Measurements from ENCODE around the gene FAM124A.

DNA sequence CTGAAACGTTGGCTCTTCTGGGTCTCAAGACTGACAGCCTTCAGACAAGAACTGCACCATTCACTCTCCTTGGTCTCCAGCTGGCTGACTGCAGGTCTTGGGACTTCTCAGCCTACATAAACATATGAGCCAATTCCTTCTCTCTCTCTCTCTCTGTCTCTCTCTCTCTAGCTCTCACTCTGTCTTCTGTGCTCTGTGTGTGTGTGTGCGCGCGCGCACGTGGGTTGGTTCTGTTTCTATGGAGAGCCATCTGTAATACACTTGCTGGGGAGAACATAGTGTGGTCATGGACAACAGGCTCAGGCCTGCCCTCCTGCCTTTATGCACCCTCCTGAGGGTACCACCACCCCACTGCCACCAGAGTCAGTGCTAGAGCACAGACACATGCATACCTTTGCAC is 103.6 kb downstream of the FAM124A start:
- TF ChIP-seq, protein P1, sequence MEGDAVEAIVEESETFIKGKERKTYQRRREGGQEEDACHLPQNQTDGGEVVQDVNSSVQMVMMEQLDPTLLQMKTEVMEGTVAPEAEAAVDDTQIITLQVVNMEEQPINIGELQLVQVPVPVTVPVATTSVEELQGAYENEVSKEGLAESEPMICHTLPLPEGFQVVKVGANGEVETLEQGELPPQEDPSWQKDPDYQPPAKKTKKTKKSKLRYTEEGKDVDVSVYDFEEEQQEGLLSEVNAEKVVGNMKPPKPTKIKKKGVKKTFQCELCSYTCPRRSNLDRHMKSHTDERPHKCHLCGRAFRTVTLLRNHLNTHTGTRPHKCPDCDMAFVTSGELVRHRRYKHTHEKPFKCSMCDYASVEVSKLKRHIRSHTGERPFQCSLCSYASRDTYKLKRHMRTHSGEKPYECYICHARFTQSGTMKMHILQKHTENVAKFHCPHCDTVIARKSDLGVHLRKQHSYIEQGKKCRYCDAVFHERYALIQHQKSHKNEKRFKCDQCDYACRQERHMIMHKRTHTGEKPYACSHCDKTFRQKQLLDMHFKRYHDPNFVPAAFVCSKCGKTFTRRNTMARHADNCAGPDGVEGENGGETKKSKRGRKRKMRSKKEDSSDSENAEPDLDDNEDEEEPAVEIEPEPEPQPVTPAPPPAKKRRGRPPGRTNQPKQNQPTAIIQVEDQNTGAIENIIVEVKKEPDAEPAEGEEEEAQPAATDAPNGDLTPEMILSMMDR (IDR thresholded peaks at IDR 0.05 in 2 of 3, conservative IDR thresholded peaks at IDR 0.05 in 1 of 3; ENCODE audit: borderline replicate concordance in 1 of 3, insufficient read depth in 1 of 3, low read depth in 2 of 3, low read length in 2 of 3): no peak
- TF ChIP-seq SIN3A (IDR thresholded peaks at IDR 0.05; ENCODE audit: low read depth): no peak
- TF ChIP-seq EZH2 (IDR thresholded peaks at IDR 0.05): no peak
- no peak for TF ChIP-seq SP1 (IDR thresholded peaks at IDR 0.05; ENCODE audit: low read depth)
- no peak for TF ChIP-seq POLR2A (IDR thresholded peaks at IDR 0.05; ENCODE audit: borderline replicate concordance, extremely low read depth, insufficient read depth, insufficient read length)
- no peak for TF ChIP-seq CBX3 (IDR thresholded peaks at IDR 0.05; ENCODE audit: low read depth)
- TF ChIP-seq MAX (IDR thresholded peaks at IDR 0.05): no peak
- TF ChIP-seq, protein P2, sequence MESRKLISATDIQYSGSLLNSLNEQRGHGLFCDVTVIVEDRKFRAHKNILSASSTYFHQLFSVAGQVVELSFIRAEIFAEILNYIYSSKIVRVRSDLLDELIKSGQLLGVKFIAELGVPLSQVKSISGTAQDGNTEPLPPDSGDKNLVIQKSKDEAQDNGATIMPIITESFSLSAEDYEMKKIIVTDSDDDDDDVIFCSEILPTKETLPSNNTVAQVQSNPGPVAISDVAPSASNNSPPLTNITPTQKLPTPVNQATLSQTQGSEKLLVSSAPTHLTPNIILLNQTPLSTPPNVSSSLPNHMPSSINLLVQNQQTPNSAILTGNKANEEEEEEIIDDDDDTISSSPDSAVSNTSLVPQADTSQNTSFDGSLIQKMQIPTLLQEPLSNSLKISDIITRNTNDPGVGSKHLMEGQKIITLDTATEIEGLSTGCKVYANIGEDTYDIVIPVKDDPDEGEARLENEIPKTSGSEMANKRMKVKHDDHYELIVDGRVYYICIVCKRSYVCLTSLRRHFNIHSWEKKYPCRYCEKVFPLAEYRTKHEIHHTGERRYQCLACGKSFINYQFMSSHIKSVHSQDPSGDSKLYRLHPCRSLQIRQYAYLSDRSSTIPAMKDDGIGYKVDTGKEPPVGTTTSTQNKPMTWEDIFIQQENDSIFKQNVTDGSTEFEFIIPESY (IDR thresholded peaks at IDR 0.05; ENCODE audit: extremely low read depth, insufficient replicate concordance, low read length): no peak
- no peak for TF ChIP-seq RAD21 (IDR thresholded peaks at IDR 0.05; ENCODE audit: low read depth)
